Fibroblast of skin of right quadriceps (primary cell): ENCODE measurements around the gene CCK.

Experiments used
- DNase-seq: peaks from one replicate; pipeline ENCODE4 v3.0.0-alpha.2; 2013

Gene CCK

DNA sequence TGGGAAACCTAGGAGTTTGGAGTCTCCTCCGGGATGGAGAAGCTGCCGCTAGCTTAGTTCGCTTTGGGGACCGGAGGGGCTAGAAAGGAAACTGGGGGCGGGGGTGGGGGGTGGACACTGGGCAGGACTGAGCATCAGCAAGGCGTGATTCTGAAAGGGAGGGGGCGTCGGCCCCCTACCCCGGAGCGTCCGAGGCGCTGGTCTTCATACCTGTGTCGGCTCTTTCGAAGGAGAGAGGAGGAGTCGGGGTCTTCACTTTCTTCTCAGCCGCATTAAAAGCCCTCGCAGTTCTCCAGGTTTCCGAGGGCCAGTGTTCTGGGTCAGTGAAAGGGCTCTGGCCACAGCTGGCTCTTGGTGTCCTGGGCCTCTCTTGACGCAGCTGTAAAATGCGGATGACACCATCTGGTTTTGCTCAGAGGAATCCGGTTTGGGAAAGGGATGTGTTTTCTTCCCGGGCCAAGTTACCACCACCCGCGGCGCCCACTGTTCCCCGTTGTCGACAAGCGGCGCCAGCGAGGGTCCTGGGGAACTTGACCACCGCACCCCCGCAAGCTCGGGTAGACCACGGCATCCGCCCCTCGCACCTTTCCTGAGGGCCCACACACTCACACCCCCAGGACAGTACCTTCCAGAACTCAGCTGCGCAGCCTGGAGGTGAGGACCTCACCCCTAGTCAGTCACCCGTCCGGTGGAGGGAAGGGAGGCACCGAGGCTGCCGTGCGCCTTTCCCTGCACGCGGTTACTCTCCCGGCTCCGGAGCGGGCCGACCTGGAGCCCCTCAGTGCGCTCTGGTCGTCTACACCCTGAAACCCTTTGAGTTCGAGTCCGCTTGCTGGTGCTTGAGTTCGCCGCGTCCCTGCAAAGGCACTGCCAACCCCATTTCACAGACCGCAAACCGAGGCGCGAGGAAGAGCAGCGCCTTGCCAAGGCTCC lies 660 bp downstream of the CCK start:
- DNase-seq, result no peak

- no peak for DNase-seq
These were observed 1.5 kb downstream of the CCK start for GRCh38 chr3:42264399-42265058.

DNA sequence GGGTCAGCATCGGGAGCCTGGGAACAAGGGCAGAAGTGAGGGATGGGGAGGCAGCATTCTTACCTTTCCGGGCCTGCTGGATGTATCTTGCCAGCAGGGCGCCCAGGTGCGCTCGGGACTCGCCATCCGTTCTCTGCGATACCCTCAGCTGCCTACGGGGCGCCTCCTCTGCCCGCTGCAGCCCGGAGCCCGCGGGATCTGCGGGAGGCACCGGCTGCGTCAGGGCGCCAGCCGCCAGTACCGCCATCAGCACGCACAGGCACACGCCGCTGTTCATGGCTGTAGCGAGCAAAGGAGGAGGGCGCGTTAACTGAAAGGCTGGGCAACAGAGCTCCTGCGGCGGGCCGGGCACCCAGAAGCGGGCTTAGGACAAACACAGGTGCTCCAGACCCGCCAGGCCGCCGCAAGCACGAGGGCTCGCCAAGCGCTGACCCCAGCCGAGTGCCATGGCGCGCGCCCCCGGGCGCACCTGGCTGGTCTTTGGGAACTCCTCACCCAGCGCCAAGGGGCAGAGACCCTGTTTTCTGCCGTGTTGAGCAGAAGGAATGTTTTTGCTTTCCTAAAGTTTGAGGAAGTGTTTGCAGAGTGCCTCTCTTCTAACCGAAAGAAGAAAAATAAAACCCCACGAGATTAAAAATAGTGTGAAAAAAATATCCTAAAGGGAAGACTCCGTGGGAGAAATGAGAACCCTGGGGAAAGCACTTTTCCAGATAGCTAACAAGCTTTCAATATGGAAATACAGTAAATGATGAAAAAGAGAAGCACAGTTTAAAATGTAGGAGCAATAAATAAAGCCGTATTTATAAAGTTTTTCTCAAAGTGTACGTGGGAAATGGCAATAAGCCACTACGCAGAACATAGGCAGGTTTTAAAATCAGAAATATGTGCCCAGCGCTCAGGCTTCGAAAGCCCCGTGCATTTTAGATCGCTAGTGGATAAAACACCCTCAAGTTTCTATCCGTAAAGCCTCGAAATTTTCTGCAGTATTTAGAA lies 2.3 kb downstream of the CCK start:
- no peak for DNase-seq

GRCh38 chr3:42262525-42262924 lies 3.5 kb downstream of the CCK start:
- peak; percentile 49 for DNase-seq

GRCh38 chr3:42257007-42257406 lies 9.0 kb downstream of the CCK start:
- peak; percentile 15 for DNase-seq

DNA sequence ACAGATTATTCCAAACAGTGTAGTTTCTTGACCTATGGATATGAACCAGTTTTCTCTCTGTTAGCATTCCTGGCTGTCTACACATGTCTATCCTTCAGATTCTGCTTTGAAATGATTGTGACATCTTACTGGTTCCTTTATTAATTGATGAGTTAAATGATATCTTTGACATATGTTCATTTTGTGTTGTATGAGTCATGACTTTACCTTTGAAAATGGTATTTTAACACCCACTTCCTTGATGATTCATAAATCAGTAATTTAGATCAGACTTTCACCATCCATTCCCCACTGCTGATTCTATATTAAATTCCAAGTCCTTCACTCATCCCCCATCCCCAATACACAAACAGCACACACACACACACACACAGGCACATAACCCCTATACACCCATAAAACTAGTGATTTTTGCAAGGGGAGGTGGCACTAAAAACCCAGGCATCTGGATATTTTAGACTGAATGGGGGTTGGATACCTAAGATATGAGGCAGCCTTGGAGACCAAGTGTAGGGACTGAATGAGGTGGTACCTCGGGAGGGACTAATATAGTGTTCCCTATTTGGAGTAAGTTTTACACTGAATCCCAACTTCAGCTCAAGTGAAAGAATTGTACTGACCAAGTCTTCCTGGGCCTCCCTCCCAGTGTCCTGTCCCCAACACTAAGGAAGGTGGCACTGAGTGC lies 9.7 kb downstream of the CCK start:
- peak; percentile 86 for DNase-seq

GRCh38 chr3:42254566-42254965 lies 11.4 kb downstream of the CCK start:
- DNase-seq, result no peak

DNA sequence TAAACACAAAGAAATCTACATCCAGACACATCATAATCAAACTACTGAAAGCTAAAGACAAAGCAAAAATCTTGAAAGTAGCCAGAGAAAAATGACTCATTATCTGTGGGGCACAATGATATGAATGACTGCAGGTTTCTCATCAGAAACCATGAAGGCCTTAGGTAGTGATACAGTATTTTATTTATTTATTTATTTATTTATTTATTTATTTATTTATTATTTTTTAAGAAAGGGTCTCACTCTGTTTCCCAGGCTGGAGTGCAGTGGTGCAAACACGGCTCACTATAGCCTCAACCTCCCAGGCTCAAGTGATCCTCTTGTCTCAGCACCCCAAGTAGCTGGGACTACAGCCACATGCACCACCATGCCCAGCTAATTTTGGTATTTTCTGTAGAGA lies 15.2 kb downstream of the CCK start:
- no peak for DNase-seq

- peak; percentile 45 for DNase-seq
These were observed 18.4 kb downstream of the CCK start for GRCh38 chr3:42247576-42248027.

GRCh38 chr3:42246091-42246490 lies 19.9 kb downstream of the CCK start:
- DNase-seq, result no peak

GRCh38 chr3:42236611-42237010 lies 29.4 kb downstream of the CCK start:
- no peak for DNase-seq

DNA sequence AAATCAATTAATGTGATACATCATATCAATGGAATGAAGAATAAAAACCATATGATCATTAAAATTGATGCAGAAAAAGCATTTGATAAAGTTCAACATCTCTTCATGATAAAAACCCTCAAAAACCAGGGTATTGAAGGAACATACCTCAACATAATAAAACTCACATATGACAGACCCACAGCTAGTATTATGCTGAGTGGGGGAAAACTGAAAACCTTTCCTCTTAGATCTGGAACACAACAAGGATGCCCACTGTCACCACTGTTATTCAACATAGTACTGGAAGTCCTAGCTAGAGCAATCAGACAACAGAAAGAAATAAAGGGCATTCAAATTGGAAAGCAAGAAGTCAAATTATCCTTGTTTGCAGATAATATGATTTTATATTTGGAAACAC lies 30.5 kb downstream of the CCK start:
- no peak for DNase-seq

GRCh38 chr3:42230860-42231259 lies 35.1 kb downstream of the CCK start:
- no peak for DNase-seq

DNA sequence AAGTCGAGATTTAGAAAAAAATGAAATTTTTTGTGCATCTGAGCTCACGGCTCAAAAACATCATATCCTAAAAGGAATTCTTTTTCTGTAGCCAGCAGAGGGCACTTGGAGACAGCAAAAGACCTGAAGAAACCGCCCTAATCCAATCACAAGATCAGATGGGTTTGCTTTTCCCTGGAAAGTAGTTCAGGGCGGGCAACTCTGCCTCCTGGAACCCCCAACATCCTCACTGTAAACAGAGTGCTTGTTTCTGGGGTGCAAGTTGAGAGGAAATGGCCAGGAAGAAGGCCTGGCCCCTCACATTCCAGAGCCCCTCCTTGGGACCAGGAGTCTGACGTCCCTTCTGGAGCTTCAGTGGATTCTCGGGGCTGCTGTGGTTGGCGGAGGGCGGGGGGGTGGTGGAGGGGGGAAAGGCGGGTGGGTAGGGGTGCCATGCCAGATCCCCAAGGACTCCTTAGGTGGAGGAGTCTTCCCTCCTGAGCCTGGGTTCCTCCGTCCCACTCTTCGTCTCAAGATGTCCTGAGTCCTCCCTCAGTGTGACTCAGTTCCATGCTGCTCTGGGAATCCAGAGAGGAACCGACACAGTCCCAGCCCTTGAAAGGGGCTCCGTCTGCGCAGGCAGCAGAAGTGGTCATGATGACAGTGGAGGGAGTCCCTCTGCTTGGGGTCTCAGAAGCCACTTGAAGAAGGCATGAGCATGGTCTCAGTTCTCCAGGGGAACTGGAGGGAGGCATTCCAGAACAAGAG lies 35.9 kb downstream of the CCK start:
- peak; percentile 59 for DNase-seq

GRCh38 chr3:42229266-42229941 lies 36.6 kb downstream of the CCK start:
- no peak for DNase-seq

- no peak for DNase-seq
These were observed 37.2 kb downstream of the CCK start for GRCh38 chr3:42228796-42229195.

DNA sequence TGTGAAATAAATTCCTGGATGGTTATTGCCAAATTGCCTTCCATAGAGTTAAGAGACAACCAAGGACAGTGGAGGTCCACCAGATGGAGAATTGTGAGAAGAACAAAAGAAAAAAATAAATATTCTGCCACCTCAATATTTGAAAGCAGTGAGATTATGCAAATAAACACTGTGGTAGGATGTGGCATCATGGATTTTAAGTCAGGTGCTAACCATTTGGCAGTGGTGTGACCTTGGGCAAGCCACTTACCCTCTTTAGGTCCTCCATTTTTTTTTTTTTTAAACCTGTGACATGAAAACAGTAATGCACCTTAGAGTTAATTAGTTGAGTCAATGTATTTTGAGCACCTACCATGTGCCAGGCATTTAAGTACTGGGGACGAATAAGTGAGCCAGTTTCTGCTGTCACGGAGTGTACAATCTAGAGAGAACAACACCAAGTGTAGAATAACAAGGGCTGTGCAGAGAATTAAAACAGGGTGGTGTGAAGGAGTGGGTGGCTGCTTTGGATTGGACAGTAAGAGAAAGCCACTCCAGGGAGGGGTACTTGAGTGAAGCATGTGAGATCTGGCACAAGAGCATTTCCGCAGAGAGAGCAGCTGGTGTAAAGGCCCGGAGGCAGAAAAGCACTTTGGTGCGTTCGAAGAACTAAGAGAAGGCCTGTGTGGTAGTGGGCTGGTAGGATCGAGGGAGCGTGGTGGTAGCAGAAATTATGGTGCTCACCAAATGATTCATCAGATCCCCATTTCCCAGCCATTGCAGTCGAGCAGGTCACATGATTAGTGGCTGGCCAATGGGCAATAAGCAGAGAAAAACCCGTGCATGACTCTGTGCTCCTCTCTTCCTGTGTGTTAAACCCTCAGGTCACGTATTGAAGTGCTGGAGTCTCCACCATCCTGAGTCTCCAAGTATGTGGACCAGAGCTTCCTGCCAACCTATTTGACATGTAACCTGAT lies 39.2 kb downstream of the CCK start:
- no peak for DNase-seq

GRCh38 chr3:42225486-42226363 lies 40.3 kb downstream of the CCK start:
- no peak for DNase-seq
